Calu3 (cell line): Measurements from ENCODE around the gene COL5A1. TPM values are rescaled to one million over a fixed set of nuclear protein-coding genes. Genes with fewer than 3 reads are reported as not detected.
"Not testable (repeated sequence)": the region's sequence is repeated elsewhere in the genome, so short reads cannot be mapped to it uniquely, and the experiment has no call there.

Experiments
- BruUV-seq: library from RNA; stranded (reverse); fragments of 400-500 nt; replicated peaks from 2 replicates; lab custom pipeline; 2021; lab: Mats Ljungman, UMichigan
- CTCF ChIA-PET: fragments of 300-600 bp; sonication (Branson Sonifier 250); formaldehyde crosslinking; loops from one replicate; lab custom pipeline; 2022; ENCODE audit warnings: antibody characterized with exemption; lab: Charles Lee
- DNase-seq: peaks from one replicate; pipeline ENCODE4 v3.0.0; 2022
- H3K27ac Mint-ChIP-seq: one replicate; pipeline ENCODE4 v1.8.0; 2022; ENCODE audit warnings: mixed read lengths; ENCODE audit not compliant: unreplicated experiment
- H3K27me3 Mint-ChIP-seq: one replicate; pipeline ENCODE4 v1.8.0; 2022; ENCODE audit warnings: mixed read lengths; ENCODE audit not compliant: unreplicated experiment
- H3K36me3 Mint-ChIP-seq: one replicate; pipeline ENCODE4 v1.8.0; 2022; ENCODE audit warnings: mild to moderate bottlenecking, moderate library complexity, mixed read lengths; ENCODE audit not compliant: insufficient read depth, unreplicated experiment
- H3K4me1 Mint-ChIP-seq: one replicate; pipeline ENCODE4 v1.8.0; 2022; ENCODE audit warnings: mild to moderate bottlenecking, low read depth, mixed read lengths; ENCODE audit not compliant: unreplicated experiment
- H3K4me3 Mint-ChIP-seq: one replicate; pipeline ENCODE4 v1.8.0; 2022; ENCODE audit warnings: mild to moderate bottlenecking, low read depth, moderate library complexity, mixed read lengths; ENCODE audit not compliant: unreplicated experiment
- H3K9me3 Mint-ChIP-seq: one replicate; pipeline ENCODE4 v1.8.0; 2022; ENCODE audit warnings: low read depth, mixed read lengths; ENCODE audit not compliant: unreplicated experiment
- CTCF ChIP-seq: fragments of 200-600 bp; IDR thresholded peaks from one replicate; pipeline ENCODE4 v1.8.0; 2022; ENCODE audit warnings: antibody characterized with exemption; ENCODE audit not compliant: unreplicated experiment
- intact Hi-C: fragments of 100-400 bp; cut with micrococcal nuclease; formaldehyde crosslinking; loops from one replicate; pipeline ENCODE4 v1.10.0; 2022; ENCODE audit not compliant: unreplicated experiment
- total RNA-seq: library from RNA; stranded (reverse); gene quantifications from 2 replicates; pipeline ENCODE4 v1.2.3, GENCODE V29; 2022

Gene COL5A1
- total RNA-seq, 1 experiment from 2014 or later = not detected

- no peak overlapping the region for H3K4me3 Mint-ChIP-seq
- no peaks in the 10 kb centered on the region for H3K36me3 Mint-ChIP-seq
- H3K9me3 Mint-ChIP-seq = peaks cover 8% of the 10 kb centered on the region
- intact Hi-C loops = no loop called here
- BruUV-seq = no TSS peak
- TF ChIP-seq CTCF = no peak
- CTCF ChIA-PET = no interaction called here
- no peak overlapping the region for H3K27ac Mint-ChIP-seq
- H3K4me1 Mint-ChIP-seq = no peaks in the 10 kb centered on the region
- DNase-seq = no peak
- H3K27me3 Mint-ChIP-seq = peaks cover 9% of the 10 kb centered on the region
Measured at GRCh38 chr9:134710271-134710540, 68.6 kb downstream of the COL5A1 start.

GRCh38 chr9:134710901-134711300, 69.3 kb downstream of the COL5A1 start:
- CTCF ChIA-PET = no interaction called here
- no peak for DNase-seq
- TF ChIP-seq CTCF = no peak
- H3K36me3 Mint-ChIP-seq = no peaks in the 10 kb centered on the region
- H3K4me1 Mint-ChIP-seq = no peaks in the 10 kb centered on the region
- peaks cover 8% of the 10 kb centered on the region for H3K9me3 Mint-ChIP-seq
- H3K27me3 Mint-ChIP-seq = peaks cover 6% of the 10 kb centered on the region
- H3K4me3 Mint-ChIP-seq = no peak overlapping the region
- intact Hi-C loops = no loop called here
- BruUV-seq = no TSS peak
- no peak overlapping the region for H3K27ac Mint-ChIP-seq

- Mint-ChIP-seq H3K4me1 (no peaks in the 10 kb centered on the region), H3K27me3 (no peaks in the 10 kb centered on the region), H3K36me3 (no peaks in the 10 kb centered on the region), H3K9me3 (peaks cover 8% of the 10 kb centered on the region), H3K4me3 (no peak overlapping the region), H3K27ac (no peak overlapping the region)
- CTCF ChIA-PET = no interaction called here
- intact Hi-C loops = no loop called here
- DNase-seq = no peak
- no TSS peak for BruUV-seq
- TF ChIP-seq CTCF = no peak
Measured at GRCh38 chr9:134712243-134712642, 70.6 kb downstream of the COL5A1 start.

- H3K9me3 Mint-ChIP-seq = peaks cover 8% of the 10 kb centered on the region
- TF ChIP-seq CTCF = no peak
- H3K36me3 Mint-ChIP-seq = no peaks in the 10 kb centered on the region
- H3K4me3 Mint-ChIP-seq = no peak overlapping the region
- intact Hi-C loops = no loop called here
- no peak for DNase-seq
- H3K27ac Mint-ChIP-seq = no peak overlapping the region
- BruUV-seq = no TSS peak
- CTCF ChIA-PET = no interaction called here
- H3K27me3 Mint-ChIP-seq = no peaks in the 10 kb centered on the region
- H3K4me1 Mint-ChIP-seq = no peaks in the 10 kb centered on the region
Measured at GRCh38 chr9:134712926-134713325, 71.3 kb downstream of the COL5A1 start.

- H3K36me3 Mint-ChIP-seq, DNase-seq, H3K27me3 Mint-ChIP-seq, CTCF ChIA-PET, H3K4me1 Mint-ChIP-seq, BruUV-seq, H3K4me3 Mint-ChIP-seq, H3K27ac Mint-ChIP-seq, H3K9me3 Mint-ChIP-seq, intact Hi-C loops: not testable (repeated sequence)
Measured at GRCh38 chr9:134715536-134715935, 73.9 kb downstream of the COL5A1 start.
